IMR-90 (cell line): ENCODE measurements around the gene RPS6KB1. TPM values are rescaled to one million over a fixed set of nuclear protein-coding genes. Genes with fewer than 3 reads are reported as not detected.

Experiments used
- ATAC-seq: fragments of 200-7000 bp; cut with Tn5 transposase; 2 replicates; pipeline ENCODE4 v1.9.1; 2020; ENCODE audit warnings: low read depth, mild to moderate bottlenecking, moderate library complexity
- BruUV-seq: library from RNA; stranded (reverse); fragments of 400-500 nt; replicated peaks from 2 replicates; lab custom pipeline; 2021; lab: Mats Ljungman, UMichigan
- CTCF ChIA-PET: fragments of 300-600 bp; formaldehyde crosslinking; extraction: SDS; loops from one replicate; lab custom pipeline; 2021; ENCODE audit warnings: antibody characterized with exemption; lab: Yijun Ruan, JAX
- POLR2A ChIA-PET: fragments of 300-600 bp; sonication (Branson Sonifier 250); formaldehyde crosslinking; loops from one replicate; lab custom pipeline; 2022; ENCODE audit warnings: antibody characterized with exemption; ENCODE audit not compliant: unreplicated experiment; lab: Charles Lee
- DNase-seq: peaks from one replicate; pipeline ENCODE4 v3.0.0; 2013
- H2AFZ ChIP-seq: replicated peaks from 2 replicates; pipeline ENCODE3; 2013; ENCODE audit warnings: low read length, mild to moderate bottlenecking; ENCODE audit not compliant: poor library complexity
- H2AK5ac ChIP-seq: 2 replicates; pipeline ENCODE4 v1.6.1; 2013; ENCODE audit warnings: low read depth, low read length, inconsistent platforms
- H2AK9ac ChIP-seq: replicated peaks from 2 replicates; pipeline ENCODE3; 2013; ENCODE audit warnings: mild to moderate bottlenecking, low read depth, low read length, moderate library complexity; ENCODE audit not compliant: poor library complexity
- H2BK120ac ChIP-seq: 2 replicates; pipeline ENCODE4 v1.6.1; 2013; ENCODE audit warnings: low read depth, low read length, inconsistent platforms
- H2BK15ac ChIP-seq: 3 replicates; pipeline ENCODE4 v1.6.1; 2013; ENCODE audit warnings: low read depth, low read length, inconsistent platforms
- H2BK20ac ChIP-seq: 2 replicates; pipeline ENCODE4 v1.6.1; 2013; ENCODE audit warnings: low read depth, mild to moderate bottlenecking, inconsistent platforms, low read length, moderate library complexity
- H2BK5ac ChIP-seq: 2 replicates; pipeline ENCODE4 v1.6.1; 2013; ENCODE audit warnings: mild to moderate bottlenecking, low read depth, low read length, inconsistent platforms; ENCODE audit not compliant: poor library complexity, severe bottlenecking
- H3K14ac ChIP-seq: replicated peaks from 2 replicates; pipeline ENCODE4 v1.6.1; 2013; ENCODE audit warnings: low read depth, low read length, inconsistent platforms
- H3K18ac ChIP-seq: 2 replicates; pipeline ENCODE4 v1.6.1; 2013; ENCODE audit warnings: low read depth, low read length, control low read depth
- H3K23ac ChIP-seq: 2 replicates; pipeline ENCODE4 v1.6.1; 2013; ENCODE audit warnings: low read depth, low read length, inconsistent platforms
- H3K27ac ChIP-seq: 2 replicates; pipeline ENCODE4 v1.5.1; 2013; ENCODE audit warnings: mild to moderate bottlenecking, control low read depth, low read length; ENCODE audit not compliant: insufficient read depth
- H3K27me3 ChIP-seq: 2 replicates; pipeline ENCODE4 v1.6.1; 2013; ENCODE audit warnings: low read length; ENCODE audit not compliant: control insufficient read depth, insufficient read depth
- H3K36me3 ChIP-seq: 2 replicates; pipeline ENCODE4 v1.6.1; 2013; ENCODE audit warnings: low read length, mixed read lengths; ENCODE audit not compliant: control insufficient read depth, insufficient read depth
- H3K4ac ChIP-seq: 2 replicates; pipeline ENCODE4 v1.6.1; 2013; ENCODE audit warnings: low read depth, low read length, inconsistent platforms
- H3K4me1 ChIP-seq: 2 replicates; pipeline ENCODE4 v1.6.1; 2013; ENCODE audit warnings: low read length, mixed read lengths; ENCODE audit not compliant: control insufficient read depth, insufficient read depth
- H3K4me2 ChIP-seq: 2 replicates; pipeline ENCODE4 v1.6.1; 2013; ENCODE audit warnings: low read depth, mild to moderate bottlenecking, control low read depth, low read length, moderate library complexity
- H3K4me3 ChIP-seq: 2 replicates; pipeline ENCODE4 v1.5.1; 2013; ENCODE audit warnings: low read depth, mild to moderate bottlenecking, control low read depth, low read length, moderate library complexity; ENCODE audit not compliant: insufficient read depth
- H3K56ac ChIP-seq: 2 replicates; pipeline ENCODE4 v1.6.1; 2013; ENCODE audit warnings: low read length, inconsistent platforms; ENCODE audit not compliant: insufficient read depth; ENCODE audit errors: extremely low read depth
- H3K79me1 ChIP-seq, 2 experiments: 2 replicates each; pipeline ENCODE4 v1.6.1; 2013; ENCODE audit warnings: low read length in 2 of 2, inconsistent platforms in 1 of 2, low read depth in 1 of 2
- H3K9ac ChIP-seq: 2 replicates; pipeline ENCODE4 v1.6.1; 2013; ENCODE audit warnings: low read depth, low read length, control low read depth
- H3K9me1 ChIP-seq: 2 replicates; pipeline ENCODE4 v1.6.1; 2013; ENCODE audit warnings: low read length, inconsistent platforms; ENCODE audit not compliant: insufficient read depth
- H3K9me3 ChIP-seq: 2 replicates; pipeline ENCODE4 v1.6.1; 2013; ENCODE audit warnings: low read length; ENCODE audit not compliant: control insufficient read depth, insufficient read depth
- H4K20me1 ChIP-seq: 2 replicates; pipeline ENCODE4 v1.6.1; 2013; ENCODE audit warnings: low read length, inconsistent platforms; ENCODE audit not compliant: insufficient read depth
- H4K5ac ChIP-seq: 2 replicates; pipeline ENCODE4 v1.6.1; 2013; ENCODE audit warnings: mild to moderate bottlenecking, low read depth, low read length, control low read depth
- H4K8ac ChIP-seq, 2 experiments: 2 replicates each; pipeline ENCODE4 v1.6.1; 2013; ENCODE audit warnings: low read depth in 2 of 2, low read length in 2 of 2, control low read depth in 1 of 2, inconsistent platforms in 1 of 2
- H4K91ac ChIP-seq: 2 replicates; pipeline ENCODE4 v1.6.1; 2013; ENCODE audit warnings: low read depth, low read length, inconsistent platforms; ENCODE audit not compliant: insufficient read depth
- BHLHE40 ChIP-seq: fragments of 150-350 bp; IDR thresholded peaks from 2 replicates; pipeline ENCODE4 v1.6.1; 2016; ENCODE audit warnings: mild to moderate bottlenecking, low read depth, low read length
- CEBPB ChIP-seq: IDR thresholded peaks from 2 replicates; pipeline ENCODE4 v1.6.1; 2012; ENCODE audit warnings: low read depth, low read length, improper control_type of control experiment
- CHD1 ChIP-seq: IDR thresholded peaks from 2 replicates; pipeline ENCODE4 v1.6.1; 2012; ENCODE audit warnings: low read depth, low read length, improper control_type of control experiment
- CTCF ChIP-seq: conservative IDR thresholded peaks from 2 replicates; pipeline ENCODE4 v1.5.1; 2012; ENCODE audit warnings: mild to moderate bottlenecking, low read depth, low read length, improper control_type of control experiment
- ELK1 ChIP-seq: fragments of 150-350 bp; IDR thresholded peaks from 2 replicates; pipeline ENCODE4 v1.6.1; 2016; ENCODE audit warnings: low read depth, mild to moderate bottlenecking, low read length, moderate library complexity, borderline replicate concordance
- FOS ChIP-seq: fragments of 150-350 bp; IDR thresholded peaks from 2 replicates; pipeline ENCODE4 v1.6.1; 2016; ENCODE audit warnings: low read depth, low read length
- MAFK ChIP-seq: IDR thresholded peaks from 2 replicates; pipeline ENCODE4 v1.6.1; 2012; ENCODE audit warnings: low read depth, low read length, improper control_type of control experiment
- MAZ ChIP-seq: IDR thresholded peaks from 2 replicates; pipeline ENCODE4 v1.6.1; 2012; ENCODE audit warnings: low read depth, mild to moderate bottlenecking, low read length, improper control_type of control experiment, moderate library complexity, borderline replicate concordance
- MXI1 ChIP-seq: IDR thresholded peaks from 2 replicates; pipeline ENCODE4 v1.6.1; 2012; ENCODE audit warnings: low read depth, mild to moderate bottlenecking, low read length, moderate library complexity, borderline replicate concordance
- NFE2L2 ChIP-seq: fragments of 150-350 bp; IDR thresholded peaks from 2 replicates; pipeline ENCODE4 v1.6.1; 2016; ENCODE audit warnings: low read depth, mild to moderate bottlenecking, low read length
- POLR2A ChIP-seq: IDR thresholded peaks from 2 replicates; pipeline ENCODE4 v1.6.1; 2012; ENCODE audit warnings: mild to moderate bottlenecking, low read depth, low read length
- RAD21 ChIP-seq: IDR thresholded peaks from 2 replicates; pipeline ENCODE4 v1.6.1; 2012; ENCODE audit warnings: low read length, improper control_type of control experiment
- RCOR1 ChIP-seq: IDR thresholded peaks from 2 replicates; pipeline ENCODE4 v1.6.1; 2012; ENCODE audit warnings: mild to moderate bottlenecking, low read length, improper control_type of control experiment; ENCODE audit not compliant: insufficient replicate concordance
- RFX5 ChIP-seq: IDR thresholded peaks from 2 replicates; pipeline ENCODE4 v1.8.0; 2012; ENCODE audit warnings: low read depth, mild to moderate bottlenecking, low read length, moderate library complexity
- SMC3 ChIP-seq: fragments of 150-350 bp; IDR thresholded peaks from 2 replicates; pipeline ENCODE4 v1.6.1; 2016; ENCODE audit warnings: low read depth, mild to moderate bottlenecking, antibody characterized with exemption, low read length, moderate library complexity
- USF2 ChIP-seq: fragments of 150-350 bp; IDR thresholded peaks from 2 replicates; pipeline ENCODE4 v1.6.1; 2017; ENCODE audit warnings: mild to moderate bottlenecking, antibody characterized with exemption, low read length, low read depth
- WGBS, 2 experiments: methylation state at CpG; one replicate each; pipeline versions ENCODE4 v1.1.5 to v1.1.7; 2013; ENCODE audit warnings: missing lambda C conversion rate in 2 of 2; ENCODE audit not compliant: insufficient read length in 1 of 2; ENCODE audit errors: extremely low coverage in 2 of 2; 5-methylcytosine and 5-hydroxymethylcytosine counted together
- dilution Hi-C: fragments of 300-500 bp; cut with HindIII; formaldehyde crosslinking; loops from one replicate; pipeline ENCODE4 v1.14.3; 2018; ENCODE audit warnings: low sequenced_read_pairs; ENCODE audit not compliant: unreplicated experiment
- in situ Hi-C: fragments of 300-500 bp; cut with MboI; formaldehyde crosslinking; loops from 3 replicates; pipeline ENCODE4 v1.14.3; 2019; ENCODE audit warnings: low sequenced_read_pairs, inconsistent platforms, mixed read lengths
- intact Hi-C: fragments of 100-400 bp; cut with micrococcal nuclease; formaldehyde crosslinking; loops from 2 replicates; pipeline ENCODE4 v1.10.0; 2022
- polyA plus RNA-seq, 3 experiments: library from polyadenylated mRNA; depleted of rRNA; stranded (reverse); fragments of >200 nt; gene quantifications; 2 replicates each; pipeline ENCODE4 v1.2.3, GENCODE V29; 2012; ENCODE audit warnings: low replicate concordance in 1 of 3
- total RNA-seq: library from RNA; depleted of rRNA; stranded (reverse); fragments of >200 nt; gene quantifications from 2 replicates; pipeline ENCODE4 v1.2.3, GENCODE V29; 2012

RPS6KB1 gene
- total and polyA plus RNA-seq, 2 of the 4 experiments (the other 2 are of a cell fraction), result 11.7 to 20.3 TPM

GRCh38 chr17:59962739-59963318, 69.9 kb downstream of the RPS6KB1 start:
- dilution Hi-C loops (no loop called here), intact Hi-C loops (loop anchor here (10.0 kb wide), 1 partner anchor 72 kb away; no protein-coding TSS in a partner anchor), in situ Hi-C loops (loop anchor here (10.0 kb wide), 1 partner anchor 72 kb away; no protein-coding TSS in a partner anchor)
- H4K91ac ChIP-seq, result no peak overlapping the region
- no peak for ATAC-seq
- POLR2A ChIA-PET, result no interaction called here
- H3K4me1 ChIP-seq, result peaks cover 5% of the 10 kb centered on the region
- no peak overlapping the region for H2BK5ac ChIP-seq
- no peak overlapping the region for H2BK20ac ChIP-seq
- no TSS peak for BruUV-seq
- H3K4me3 ChIP-seq, result no peak overlapping the region
- peaks cover 4% of the 10 kb centered on the region; the same call in 1 of the 2 replicates for H3K9me1 ChIP-seq
- H2AK9ac ChIP-seq, result no peak overlapping the region
- no peak overlapping the region for H3K23ac ChIP-seq
- H4K8ac ChIP-seq, result no peak overlapping the region
- no peak overlapping the region for H2BK15ac ChIP-seq
- H2BK120ac ChIP-seq, result no peak overlapping the region
- H2AK5ac ChIP-seq, result no peak overlapping the region
- H4K5ac ChIP-seq, result no peak overlapping the region
- no CpG with 5 or more reads among the region's 6 CpGs for WGBS, 2 experiments
- DNase-seq, result no peak
- no peak overlapping the region; the same call in 1 of the 2 replicates for H3K4me2 ChIP-seq
- no peak overlapping the region for H3K9ac ChIP-seq
- H3K27me3 ChIP-seq, result no peaks in the 10 kb centered on the region
- CTCF ChIA-PET, result no interaction called here
- no peak overlapping the region for H3K27ac ChIP-seq
- H3K56ac ChIP-seq, result no peak overlapping the region
- no peak overlapping the region for H3K4ac ChIP-seq
- H3K79me1 ChIP-seq, result peaks cover 0 to 21% of the 10 kb centered on the region in 2 experiments; a peak in 3 of 4 replicates
- H4K20me1 ChIP-seq, result no peaks in the 10 kb centered on the region
- no peak for TF ChIP-seq SMC3
- TF ChIP-seq POLR2A, result no peak
- no peak for TF ChIP-seq NFE2L2
- TF ChIP-seq MXI1, result no peak
- TF ChIP-seq MAFK, result no peak
- no peak for TF ChIP-seq BHLHE40
- no peak for TF ChIP-seq RAD21
- no peak for TF ChIP-seq ELK1
- no peak for TF ChIP-seq MAZ
- no peak for TF ChIP-seq FOS
- no peak for TF ChIP-seq USF2
- TF ChIP-seq CEBPB, result no peak
- no peak for TF ChIP-seq CHD1
- no peak for TF ChIP-seq RCOR1
- no peak for TF ChIP-seq CTCF
- no peak for TF ChIP-seq RFX5
- H3K36me3 ChIP-seq, result peaks cover 1% of the 10 kb centered on the region
- H3K9me3 ChIP-seq, result no peaks in the 10 kb centered on the region
- H2AFZ ChIP-seq, result no peak overlapping the region
- H3K14ac ChIP-seq, result no peak overlapping the region
- H3K18ac ChIP-seq, result no peak overlapping the region
